Left cardiac atrium (tissue), 4 donors: ENCODE data around the gene SAC3D1. TPM values are rescaled to one million over a fixed set of nuclear protein-coding genes. Genes with fewer than 3 reads are reported as not detected.
"Not testable (repeated sequence)": the region's sequence is repeated elsewhere in the genome, so short reads cannot be mapped to it uniquely, and the experiment has no call there.

Source experiments
- ATAC-seq, 2 donors: fragments of 200-7000 bp; cut with Tn5 transposase; one replicate each; pipeline ENCODE4 v1.9.1; 2020; ENCODE audit warnings: mild to moderate bottlenecking in 2 of 2, moderate library complexity in 2 of 2
- DNase-seq: peaks from one replicate; pipeline ENCODE4 v3.0.0-alpha.2; 2020
- intact Hi-C, 2 donors: fragments of 100-400 bp; cut with DNase I; formaldehyde crosslinking; loops; one replicate each; pipeline versions ENCODE4 v1.14.1 to v1.15.1; 2022 to 2023
- long read RNA-seq: library from polyadenylated mRNA; unstranded; transcript quantifications from one replicate; pipeline ENCODE4 v2.0.0, GENCODE V29; 2021
- total RNA-seq, 2 donors: library from RNA; stranded (reverse); fragmentation: NEBNext Ultra II Directional; extraction: Animal tissue kit (Norgen Biotek cat#: 25700); gene quantifications; one replicate each; pipeline ENCODE4 v1.2.1, GENCODE V29; 2021
- donor health status: DM: no; HTN: yes; CAD: no.
- donor health status: DM: no; HTN: yes; CAD: no; lungs with severe emphysema.
- donor health status: DM: yes; HTN: yes; CAD: no.
- donor health status: Dilated cardiomyopathy.

Gene SAC3D1
- 1 to 10 TPM; 5.2 to 9.5 TPM for total RNA-seq
- long read RNA-seq, result 0 reads

GRCh38 chr11:65040847-65041622 is at the start of gene SAC3D1:
SAC3D1 (plus strand) TSS chr11:65041210; CDS start chr11:65041293, 83 bp downstream.
- intact Hi-C loops, result no loop called here
- DNase-seq, result peak; percentile 91
- ATAC-seq, result peak; percentile 97

DNA sequence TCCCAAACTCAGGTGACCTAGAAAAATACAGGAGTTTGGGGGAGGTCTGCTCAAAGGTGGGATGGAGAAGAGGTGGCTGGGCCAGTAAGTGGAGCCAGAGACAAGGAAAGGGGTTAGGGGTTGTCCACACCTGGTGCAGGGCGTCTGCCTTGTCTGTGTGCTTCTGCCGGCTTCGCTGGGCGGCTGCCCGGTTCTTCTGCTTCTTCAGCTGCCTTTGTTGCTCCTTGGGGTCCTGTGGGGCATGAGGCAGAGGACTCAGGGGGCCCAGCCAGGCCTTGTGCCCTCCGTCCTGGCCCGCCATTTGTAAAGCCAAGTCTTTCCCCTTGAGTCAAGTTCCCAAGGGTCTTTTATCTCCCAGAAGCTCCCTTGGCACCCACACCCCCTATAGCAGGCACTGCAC is 46.7 kb upstream of the SAC3D1 start:
- ATAC-seq (no peak), DNase-seq (no peak)
- intact Hi-C loops, result no loop called here

DNA sequence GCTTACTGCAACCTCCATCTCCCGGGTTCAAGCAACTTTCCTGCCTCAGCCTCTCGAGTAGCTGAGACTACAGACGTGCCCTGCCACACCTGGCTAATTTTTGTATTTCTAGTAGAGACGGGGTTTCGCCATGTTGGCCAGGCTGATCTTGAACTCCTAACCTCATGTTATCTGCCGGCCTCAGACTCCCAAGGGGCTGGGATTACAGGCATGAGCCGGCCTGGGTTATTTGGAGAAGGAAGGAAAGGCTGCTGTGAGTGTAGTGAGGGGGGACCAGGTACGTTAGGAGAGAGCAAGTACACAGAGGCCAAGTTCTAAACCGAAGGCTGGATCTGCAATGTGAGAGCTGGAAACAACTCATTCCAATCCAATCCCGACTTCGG is 44.7 kb upstream of the SAC3D1 start:
- no peak for DNase-seq
- intact Hi-C loops, result no loop called here
- ATAC-seq, result peak in 1 of 2 donors; percentile 22

DNA sequence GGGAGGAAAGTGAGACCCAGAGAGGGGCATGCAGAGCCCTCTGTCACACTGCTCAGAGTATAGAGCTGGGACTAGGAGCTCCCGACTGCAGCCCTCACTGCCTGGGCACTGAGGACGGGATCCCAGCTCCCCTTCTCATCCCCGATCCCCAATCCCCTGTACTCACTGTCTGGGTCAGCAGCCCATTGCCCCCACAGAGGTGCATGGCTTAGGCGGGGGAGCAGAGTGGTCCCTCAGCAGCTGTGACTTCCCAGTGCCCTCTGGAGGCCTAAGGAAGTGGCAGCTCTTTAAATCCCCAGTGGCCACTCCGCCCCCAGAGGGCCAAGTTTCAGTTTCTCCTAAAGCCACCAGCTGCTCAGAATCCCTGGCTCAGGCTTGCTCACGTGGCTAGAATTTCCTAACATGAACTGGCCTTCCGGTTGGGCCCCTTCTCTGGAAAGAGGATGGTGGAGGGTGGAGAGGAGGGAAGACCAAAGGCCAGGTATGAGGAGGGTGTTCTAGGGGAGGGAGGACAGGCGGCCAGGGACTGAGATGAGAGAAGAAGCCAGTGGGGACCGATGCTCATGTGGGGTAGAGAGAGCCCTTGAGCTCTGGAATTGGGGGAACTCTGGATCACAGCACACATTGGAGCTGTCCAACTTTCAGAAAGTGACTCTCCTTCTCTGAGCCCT is 44.2 kb upstream of the SAC3D1 start, which contains the start of gene BATF2:
BATF2 (minus strand) TSS at position 262 of the 671 bp plus-strand sequence; CDS start at position 205, 57 bp downstream.
- intact Hi-C loops, result no loop called here
- peak; percentile 92 for ATAC-seq
- DNase-seq, result peak; percentile 81

DNA sequence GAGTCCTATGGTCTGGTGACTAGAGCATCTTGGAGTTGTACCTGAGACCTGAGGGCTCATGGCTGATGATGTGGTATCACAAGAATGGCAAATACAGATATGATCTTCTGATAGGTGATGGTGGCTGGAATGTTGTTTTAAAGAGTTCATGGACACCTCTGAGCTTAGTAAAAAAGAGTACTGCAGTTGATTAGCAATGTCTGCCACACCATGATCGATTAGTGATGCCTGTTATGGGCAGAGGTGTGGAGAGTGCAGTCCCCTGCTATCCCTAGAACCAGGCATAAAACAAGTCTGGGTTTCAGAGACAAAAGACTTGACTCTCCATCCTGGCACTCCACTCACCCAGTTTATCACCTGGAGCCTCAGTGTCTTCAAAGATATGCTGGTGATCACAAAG is 42.9 kb upstream of the SAC3D1 start:
- intact Hi-C loops, result no loop called here
- ATAC-seq (no peak), DNase-seq (no peak)

GRCh38 chr11:64998690-64999431 is 42.1 kb upstream of the SAC3D1 start:
- no peak for DNase-seq
- intact Hi-C loops, result no loop called here
- no peak for ATAC-seq

- intact Hi-C loops, result no loop called here
- DNase-seq (no peak), ATAC-seq (no peak)
Measured at GRCh38 chr11:64999478-64999877, 41.5 kb upstream of the SAC3D1 start.

DNA sequence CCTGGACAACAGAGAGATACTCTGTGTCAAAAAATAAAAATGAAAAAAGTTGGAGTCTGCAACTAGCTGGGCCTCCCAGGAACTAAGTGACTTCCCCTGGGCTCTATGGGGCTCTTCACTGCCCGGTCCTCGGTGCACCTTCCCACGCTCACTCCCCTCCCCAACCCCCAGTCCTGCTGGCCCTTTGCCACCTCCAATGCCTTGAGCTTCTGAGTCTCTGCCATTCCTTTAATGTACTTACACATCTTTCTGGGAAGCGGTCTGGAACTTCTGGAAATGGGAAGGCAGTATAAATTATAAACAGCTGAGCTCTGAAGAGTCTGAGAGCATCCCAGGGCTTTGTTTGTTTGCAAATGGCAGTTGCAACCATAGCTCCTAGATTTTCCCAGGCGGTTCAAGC is 38.3 kb upstream of the SAC3D1 start:
- no peak for ATAC-seq

DNA sequence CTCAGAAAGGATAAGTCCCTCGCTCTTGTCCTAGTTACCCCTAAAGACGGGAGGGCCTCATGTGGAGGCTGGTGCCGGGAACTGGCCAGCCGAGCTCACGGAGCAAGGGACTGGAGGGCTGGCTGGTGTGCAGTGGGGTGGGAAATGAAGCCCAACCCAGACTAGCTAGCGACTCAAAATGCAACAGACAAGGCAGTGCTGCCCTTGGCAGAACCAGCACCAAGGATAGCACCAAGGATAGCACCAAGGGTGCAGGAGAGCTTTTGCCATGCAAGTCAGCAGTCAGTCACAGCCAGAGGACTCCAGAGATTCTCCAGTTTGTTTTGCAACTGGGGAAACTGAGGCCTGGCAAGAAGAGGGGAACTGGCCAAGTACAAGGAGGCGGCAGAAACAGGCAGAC is 37.7 kb upstream of the SAC3D1 start:
- ATAC-seq, result no peak
- no peak for DNase-seq
- intact Hi-C loops, result loop anchor here in 1 of 2 donors (10.0 kb wide), 1 partner anchor 68 kb away; the partner anchor contains the start of gene GPHA2

More for the DNA sequence above, 38.3 kb upstream of the SAC3D1 start:
- DNase-seq, result no peak
- intact Hi-C loops, result loop anchor here in 1 of 2 donors (10.0 kb wide), 1 partner anchor 68 kb away; the partner anchor contains the start of gene GPHA2

GRCh38 chr11:65003968-65004367 is 37.0 kb upstream of the SAC3D1 start:
- intact Hi-C loops, result loop anchor here in 1 of 2 donors (10.0 kb wide), 1 partner anchor 69 kb away; the partner anchor contains the start of gene GPHA2
- ATAC-seq, DNase-seq: not testable (repeated sequence)

- intact Hi-C loops, result loop anchor here in 1 of 2 donors (10.0 kb wide), 1 partner anchor 73 kb away; the partner anchor contains the start of gene GPHA2
- no peak for DNase-seq
Measured at GRCh38 chr11:65008016-65008415, 33.0 kb upstream of the SAC3D1 start.

DNA sequence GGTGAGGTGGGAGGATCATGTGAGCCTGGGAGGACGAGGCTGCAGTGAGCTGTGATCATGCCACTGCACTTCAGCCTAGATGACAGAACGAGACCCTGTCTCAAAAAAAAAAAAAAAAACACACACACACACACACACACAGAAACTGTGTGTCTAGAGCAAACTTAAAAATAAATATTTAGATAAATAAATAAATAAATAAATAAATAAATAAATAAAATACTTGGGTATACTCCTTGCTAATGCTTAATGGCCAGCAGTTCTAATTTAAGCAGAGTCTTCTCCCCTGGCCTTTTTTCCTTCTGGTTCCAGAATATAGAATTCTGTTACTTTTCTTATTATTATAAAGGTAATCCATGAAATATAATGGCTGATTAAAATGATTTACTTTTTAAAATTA is 32.1 kb upstream of the SAC3D1 start:
- intact Hi-C loops, result loop anchor here in 1 of 2 donors (10.0 kb wide), 1 partner anchor 74 kb away; the partner anchor contains the start of gene GPHA2
- DNase-seq (no peak), ATAC-seq (no peak)

More at GRCh38 chr11:65008016-65008415, 33.0 kb upstream of the SAC3D1 start:
- ATAC-seq, result no peak

DNA sequence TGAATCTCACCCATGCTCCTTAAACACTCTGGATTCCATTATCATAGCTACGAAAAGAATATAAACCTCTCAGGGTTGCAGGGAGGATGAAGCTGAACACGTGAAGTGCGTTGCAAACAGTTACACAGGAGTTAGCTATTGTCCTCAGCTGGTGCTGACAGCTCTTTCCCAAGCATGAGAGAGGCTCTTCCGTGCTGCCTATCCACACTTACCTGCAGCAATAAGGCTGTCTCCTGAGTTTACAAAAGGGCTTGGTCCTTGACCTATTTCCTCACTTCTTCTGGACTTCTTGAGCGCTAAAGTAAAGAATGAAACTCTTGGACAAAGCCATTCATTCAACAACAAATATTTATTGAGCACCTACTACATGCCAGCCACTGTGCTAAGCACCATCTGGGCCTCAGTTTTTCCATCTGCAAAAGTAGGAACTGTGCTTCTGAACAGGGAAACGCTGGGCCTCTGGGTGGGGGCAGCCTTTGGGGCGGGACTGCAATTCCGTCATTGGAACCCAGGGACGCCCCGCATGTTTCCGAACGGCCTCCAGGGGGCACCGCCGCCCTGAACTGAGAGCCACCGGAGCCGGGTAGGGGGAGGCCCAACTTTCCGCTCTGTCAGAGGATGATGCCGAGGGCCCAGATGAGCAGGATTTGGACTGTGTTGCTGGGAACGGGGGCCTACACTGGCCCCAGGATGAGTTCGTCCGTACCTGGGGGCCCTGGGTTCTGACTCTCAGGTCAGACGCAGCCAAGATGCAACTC is 27.7 kb upstream of the SAC3D1 start:
- ATAC-seq (peak; percentile 92 to 93), DNase-seq (peak; percentile 94)
- intact Hi-C loops, result loop anchor here in 1 of 2 donors (5.0 kb wide), 1 partner anchor 104 kb away; the partner anchor contains the start of gene ZNHIT2

- ATAC-seq (peak; percentile 95), DNase-seq (peak; percentile 96)
- intact Hi-C loops, result loop anchor here in 1 of 2 donors (5.0 kb wide), 1 partner anchor 103 kb away; the partner anchor contains the start of gene ZNHIT2
Measured at GRCh38 chr11:65013888-65014725, 26.9 kb upstream of the SAC3D1 start, which contains the start of gene ARL2. ARL2 (plus strand) TSS chr11:65014160; CDS start chr11:65014208, 48 bp downstream.

DNA sequence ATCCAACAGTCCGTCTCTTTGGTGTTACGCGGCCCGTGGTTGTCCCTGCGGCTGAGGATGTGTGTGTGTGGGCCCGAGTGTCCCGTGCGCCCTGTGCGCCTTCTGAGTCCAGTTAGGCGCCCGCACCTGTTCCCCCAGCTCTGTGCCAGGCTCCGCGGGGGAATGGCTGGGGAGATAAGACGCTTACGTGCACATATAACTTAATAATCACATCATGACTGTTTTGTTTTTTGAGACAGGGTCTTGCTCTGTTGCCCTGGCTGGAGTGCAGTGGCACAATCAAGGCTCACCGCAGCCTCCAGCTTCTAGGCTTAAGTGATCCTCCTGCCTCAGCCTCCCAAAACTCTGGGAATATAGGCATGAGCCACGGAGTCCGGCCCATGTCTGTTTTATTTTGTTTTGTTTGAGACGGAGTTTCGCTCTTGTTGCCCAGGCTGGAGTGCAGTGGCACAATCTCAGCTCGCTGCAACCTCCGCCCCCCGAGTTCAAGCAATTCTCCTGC is 26.2 kb upstream of the SAC3D1 start:
- DNase-seq, result no peak
- intact Hi-C loops, result loop anchor here in 1 of 2 donors (5.0 kb wide), 1 partner anchor 103 kb away; the partner anchor contains the start of gene ZNHIT2
- ATAC-seq, result peak in 1 of 2 donors; percentile 21

GRCh38 chr11:65016705-65017104 is 24.3 kb upstream of the SAC3D1 start:
- no peak for ATAC-seq
- intact Hi-C loops, result no loop called here
- DNase-seq, result no peak

DNA sequence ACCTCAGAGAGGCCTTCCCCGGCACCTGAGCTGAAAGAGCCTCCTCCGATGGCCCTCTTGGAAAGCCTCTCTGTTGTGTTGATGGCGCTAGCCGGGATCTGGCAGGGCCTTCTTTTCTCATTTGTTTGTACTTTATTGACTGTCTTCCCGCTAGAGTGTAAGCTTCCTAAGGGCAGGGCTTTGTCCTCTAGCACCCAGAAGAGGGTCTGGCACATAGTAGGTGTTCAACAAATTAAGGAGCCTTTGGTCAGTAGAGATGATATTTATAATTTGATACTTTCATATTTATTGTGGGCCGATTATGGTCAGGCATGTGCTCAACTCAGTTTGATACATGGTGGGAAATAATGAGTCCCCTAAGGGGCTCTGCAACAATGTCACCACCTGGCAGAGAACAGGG is 23.1 kb upstream of the SAC3D1 start:
- ATAC-seq, result no peak
- intact Hi-C loops, result no loop called here
- no peak for DNase-seq
